NCI-H1417 (cell line): ENCODE measurements around the gene ZFAND3.

Experiments used
- DNase-seq, 3 experiments: peaks; one replicate each; lab custom pipeline; 2025; lab: John Stamatoyannopoulos, UW

ZFAND3 gene

GRCh38 chr6:38169977-38170526, 350.5 kb downstream of the ZFAND3 start:
- DNase-seq, result peak; percentile 84 to 94 (median 90)

- peak; percentile 51 to 74 (median 72) for DNase-seq
These were observed 351.3 kb downstream of the ZFAND3 start for GRCh38 chr6:38170666-38171355.

GRCh38 chr6:38171997-38172738, 352.6 kb downstream of the ZFAND3 start:
- DNase-seq, result no peak

- DNase-seq, result peak in 1 of 3 experiments; percentile 27
These were observed 353.3 kb downstream of the ZFAND3 start for GRCh38 chr6:38172739-38173410.

- DNase-seq, result no peak
These were observed 354.4 kb downstream of the ZFAND3 start for GRCh38 chr6:38173909-38174308.

- DNase-seq, result no peak
These were observed 354.8 kb downstream of the ZFAND3 start for GRCh38 chr6:38174315-38174714.

- DNase-seq, result no peak
These were observed 355.4 kb downstream of the ZFAND3 start for GRCh38 chr6:38174806-38175495.

GRCh38 chr6:38175786-38176185, 356.3 kb downstream of the ZFAND3 start:
- no peak for DNase-seq

GRCh38 chr6:38176797-38177751, 357.5 kb downstream of the ZFAND3 start:
- DNase-seq, result peak in 1 of 3 experiments; percentile 65

- no peak for DNase-seq
These were observed 358.5 kb downstream of the ZFAND3 start for GRCh38 chr6:38177882-38178583.

- no peak for DNase-seq
These were observed 359.0 kb downstream of the ZFAND3 start for GRCh38 chr6:38178584-38178886.

- DNase-seq, result peak; percentile 4 to 62 (median 58)
These were observed 359.8 kb downstream of the ZFAND3 start for GRCh38 chr6:38179300-38179699.

GRCh38 chr6:38179794-38180430, 360.4 kb downstream of the ZFAND3 start:
- DNase-seq, result no peak

- peak in 1 of 3 experiments; percentile 37 for DNase-seq
These were observed 361.1 kb downstream of the ZFAND3 start for GRCh38 chr6:38180586-38180985.

GRCh38 chr6:38182426-38182825, 362.9 kb downstream of the ZFAND3 start:
- DNase-seq, result no peak

- peak in 1 of 3 experiments; percentile 28 for DNase-seq
These were observed 364.5 kb downstream of the ZFAND3 start for GRCh38 chr6:38183856-38184584.

- peak; percentile 73 to 85 (median 76) for DNase-seq
These were observed 365.1 kb downstream of the ZFAND3 start for GRCh38 chr6:38184585-38185080.

- DNase-seq, result no peak
These were observed 365.7 kb downstream of the ZFAND3 start for GRCh38 chr6:38185244-38185643.

- DNase-seq, result no peak
These were observed 366.2 kb downstream of the ZFAND3 start for GRCh38 chr6:38185752-38186151.
